HT1080 (cell line): ENCODE data around the gene SMARCAL1. TPM values are rescaled to one million over a fixed set of nuclear protein-coding genes. Genes with fewer than 3 reads are reported as not detected.
"Not testable (repeated sequence)": the region's sequence is repeated elsewhere in the genome, so short reads cannot be mapped to it uniquely, and the experiment has no call there.

Experiments
- DNase-seq: peaks from one replicate; pipeline ENCODE4 v3.0.0-alpha.2; 2015; ENCODE audit warnings: low read depth
- polyA plus RNA-seq, 2 experiments: library from polyadenylated mRNA; depleted of rRNA; stranded (reverse); fragments of >200 nt; gene quantifications; 2 replicates each; pipeline ENCODE4 v1.2.3, GENCODE V29; 2015
- total RNA-seq: library from RNA; depleted of rRNA; stranded (reverse); fragments of >200 nt; shearing (Covaris generic); gene quantifications from 2 replicates; pipeline ENCODE4 v1.2.3, GENCODE V29; 2014; rRNA removed

Gene SMARCAL1
- total RNA-seq = 14.6 TPM in 2 replicates
- polyA plus RNA-seq (2015; cell fraction: cytosol; rRNA removed) = 21.1 and 26.8 TPM in 2 replicates
- 33.5 and 39.2 TPM in 2 replicates for polyA plus RNA-seq (2015; cell fraction: nucleus; rRNA removed)

DNA sequence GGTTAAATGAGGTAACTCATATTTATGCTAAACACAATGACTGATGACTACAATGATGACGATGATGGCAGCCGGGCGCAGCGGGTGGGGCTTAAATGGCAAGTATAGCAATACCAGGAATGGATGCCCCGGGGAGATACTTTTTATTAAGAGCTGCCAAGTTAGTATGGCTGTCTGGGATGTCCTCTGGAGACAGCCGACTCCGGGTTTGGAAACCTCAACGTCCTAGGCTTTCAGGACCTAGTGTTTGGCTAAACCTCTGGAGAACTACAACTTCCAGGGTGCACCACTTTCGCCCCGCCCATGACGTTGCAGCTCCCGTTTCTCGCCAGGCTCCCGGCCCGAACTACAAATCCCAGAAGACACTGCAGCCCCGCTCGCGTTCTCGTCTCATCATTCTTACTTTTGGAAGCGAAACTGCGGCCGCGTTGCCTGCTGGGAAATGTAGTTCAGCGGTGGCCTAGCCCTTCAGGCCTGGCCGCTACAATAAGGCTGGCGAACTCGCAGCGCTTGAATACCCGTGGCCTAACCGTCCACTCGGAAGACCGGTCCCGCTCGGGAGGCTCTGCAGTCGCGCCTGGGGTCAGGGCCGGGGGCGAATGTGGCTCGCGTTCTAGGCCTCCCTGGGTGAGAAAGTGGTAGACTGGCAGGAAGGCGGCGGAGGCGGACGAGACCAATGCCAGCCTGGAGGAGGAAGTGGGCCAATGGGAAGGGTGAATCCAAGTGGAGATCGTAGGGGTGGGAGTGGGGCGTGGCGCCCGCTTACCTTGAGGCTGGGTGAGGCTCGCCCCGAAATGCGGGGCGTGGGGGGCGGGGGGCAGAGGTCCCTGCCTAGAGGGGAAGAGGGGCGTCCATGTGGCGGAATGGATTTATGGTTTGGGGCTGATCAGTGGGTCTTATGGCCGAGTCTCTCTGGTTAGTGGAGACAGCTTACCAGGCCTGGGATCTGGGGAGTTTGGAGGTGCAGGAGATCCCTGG, at the start of gene SMARCAL1:
SMARCAL1 (plus strand) TSS at position 463 of the 978 bp plus-strand sequence. CDS start 2,221 bp downstream, outside the sequence.
- DNase-seq = peak; percentile 97

DNA sequence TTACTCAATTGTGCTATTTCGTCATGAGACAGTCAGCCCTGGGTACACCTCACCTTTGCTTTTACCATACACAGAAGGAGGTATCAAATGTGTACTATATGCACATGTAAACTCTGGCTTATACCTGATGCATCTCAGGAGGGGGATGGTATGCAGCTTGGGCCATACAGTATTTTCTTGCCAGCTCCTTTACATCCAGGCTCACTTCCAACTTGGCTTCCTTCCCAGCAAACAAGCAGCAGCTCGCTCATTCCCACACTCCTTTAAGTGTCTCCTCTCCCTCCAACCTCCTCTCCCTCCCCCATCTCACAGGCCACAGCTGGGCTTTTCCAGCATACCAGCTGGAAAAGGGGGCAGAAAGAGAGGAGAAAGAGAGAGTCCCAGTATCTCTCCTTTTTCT, 49.6 kb upstream of the SMARCAL1 start:
- peak; percentile 90 for DNase-seq

DNA sequence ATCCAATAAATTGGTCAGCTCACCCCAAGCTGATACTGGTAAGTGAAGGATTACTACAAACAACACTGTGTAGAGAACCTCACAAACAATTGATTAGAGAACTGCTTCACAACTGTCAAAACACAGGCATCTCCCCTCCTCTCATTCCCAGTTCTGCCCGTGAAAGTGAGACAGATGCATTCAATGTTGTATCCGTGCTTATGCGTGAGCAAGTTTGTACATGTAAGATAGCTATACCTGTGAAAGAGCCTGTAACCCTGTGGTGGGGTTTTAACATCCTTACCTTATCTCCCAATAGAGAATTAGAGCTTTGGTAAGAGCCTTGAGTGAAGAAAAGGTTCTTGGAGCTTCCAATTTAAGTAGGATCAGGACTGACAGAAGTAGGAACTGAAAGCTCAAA, 49.1 kb upstream of the SMARCAL1 start:
- DNase-seq = no peak

DNA sequence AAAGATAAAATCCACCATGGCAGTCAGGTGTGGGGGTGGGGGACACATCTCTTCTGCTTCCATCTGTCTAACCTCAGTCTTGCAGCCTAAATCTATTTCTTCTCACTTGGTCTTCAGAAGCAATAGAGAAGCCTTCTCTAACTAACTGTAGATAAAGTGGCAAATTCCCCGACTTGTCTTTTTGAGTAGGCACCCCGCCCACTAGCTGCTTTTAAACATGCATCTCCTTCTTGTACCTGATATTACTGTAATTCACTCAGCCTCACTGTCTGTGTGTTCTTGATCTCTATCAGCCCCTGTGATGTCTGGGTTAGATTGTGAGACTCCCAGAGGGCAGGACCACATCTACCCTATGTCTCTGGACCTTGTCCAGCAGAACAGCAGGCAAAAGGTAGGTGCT, 46.8 kb upstream of the SMARCAL1 start:
- DNase-seq = no peak

DNA sequence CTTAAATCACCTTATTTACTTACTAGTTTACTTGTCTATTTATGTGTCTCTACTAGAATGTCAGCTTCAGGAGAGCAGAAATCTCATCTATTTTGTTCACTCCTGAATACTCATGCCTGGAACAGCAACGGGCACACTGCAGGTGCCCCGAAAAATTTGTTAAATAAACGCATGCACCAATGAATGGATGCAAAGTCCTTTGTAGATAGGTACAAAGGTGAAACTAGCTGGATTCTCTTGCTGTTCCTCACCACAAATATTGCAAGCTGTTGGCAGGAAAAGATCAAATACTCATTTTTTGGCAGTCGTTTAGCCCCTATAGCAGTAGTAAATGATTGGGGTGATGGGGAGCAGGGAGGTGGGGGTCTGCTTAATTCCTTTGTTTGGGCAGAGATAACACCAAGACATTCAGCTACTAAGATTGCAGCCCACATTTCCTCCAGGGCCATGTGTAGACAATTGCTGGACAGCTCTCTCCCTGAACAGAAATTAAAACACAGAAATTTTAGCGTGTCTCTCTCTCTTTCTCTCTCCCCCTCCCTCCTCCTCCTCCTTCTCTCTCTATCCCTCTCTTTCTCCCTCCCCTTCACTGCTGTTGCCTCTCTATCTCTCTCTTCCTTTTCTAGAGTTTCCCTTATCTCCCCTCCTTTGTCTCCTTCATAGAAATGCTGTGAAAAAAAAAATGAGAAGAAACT, 45.4 kb upstream of the SMARCAL1 start:
- DNase-seq = no peak

DNA sequence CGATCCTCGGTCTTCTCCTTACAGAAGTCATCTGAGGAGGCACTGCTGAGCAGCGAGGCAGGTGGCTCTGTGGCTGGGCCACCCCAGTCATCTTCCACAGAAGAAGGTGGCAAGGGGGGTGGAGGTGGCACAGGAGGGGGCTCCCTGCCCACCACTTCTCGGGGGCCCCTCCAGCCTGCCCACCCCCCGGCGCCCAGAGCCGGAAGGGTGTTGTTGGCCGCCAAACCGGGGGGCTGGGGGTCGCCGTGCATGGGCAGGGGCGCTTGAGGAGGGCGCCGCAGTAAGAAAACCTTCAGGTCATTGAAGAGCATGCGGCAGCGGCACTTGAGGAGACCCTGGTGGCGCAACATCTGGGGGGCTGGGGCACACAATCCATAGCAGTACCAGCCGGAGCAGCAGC, 42.5 kb upstream of the SMARCAL1 start:
- no peak for DNase-seq

DNA sequence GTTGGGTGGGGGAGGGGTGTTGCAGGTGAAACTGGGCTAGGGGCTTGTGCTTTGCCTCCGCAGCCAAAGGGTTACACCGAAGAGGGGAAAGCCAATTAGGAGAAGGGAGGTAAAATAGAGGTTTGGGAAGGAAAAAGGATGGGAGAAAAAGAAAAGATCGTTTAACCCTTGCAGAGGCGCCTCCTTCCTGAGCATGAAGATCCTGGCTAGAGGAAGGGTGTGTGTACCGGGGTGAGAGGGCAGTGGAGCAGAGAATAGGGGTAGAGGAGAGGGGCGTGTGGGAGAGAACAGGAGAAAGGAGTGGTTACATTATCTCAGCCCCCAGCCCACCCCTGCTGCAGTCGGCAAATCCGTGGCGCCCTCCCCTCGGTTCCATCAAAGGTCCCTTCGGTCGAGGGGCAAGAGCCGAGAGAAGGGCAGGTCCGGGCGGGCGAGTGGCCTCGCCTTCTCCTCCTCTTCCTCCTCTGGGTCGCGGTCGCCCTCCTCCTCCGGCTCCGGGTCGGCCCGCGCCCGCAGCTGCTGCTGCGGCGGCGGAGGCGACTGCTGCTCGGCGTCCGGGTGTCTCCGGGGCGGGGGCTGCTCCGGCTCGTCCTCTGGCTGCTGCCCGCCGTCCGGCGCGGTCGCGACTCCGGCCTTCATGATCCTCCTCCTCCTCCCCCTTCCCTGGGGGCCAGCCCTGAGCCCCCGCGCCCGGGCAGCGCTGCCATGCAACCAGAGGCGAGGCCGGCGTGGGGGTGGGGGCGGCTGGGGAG, 41.1 kb upstream of the SMARCAL1 start:
- DNase-seq = no peak

DNA sequence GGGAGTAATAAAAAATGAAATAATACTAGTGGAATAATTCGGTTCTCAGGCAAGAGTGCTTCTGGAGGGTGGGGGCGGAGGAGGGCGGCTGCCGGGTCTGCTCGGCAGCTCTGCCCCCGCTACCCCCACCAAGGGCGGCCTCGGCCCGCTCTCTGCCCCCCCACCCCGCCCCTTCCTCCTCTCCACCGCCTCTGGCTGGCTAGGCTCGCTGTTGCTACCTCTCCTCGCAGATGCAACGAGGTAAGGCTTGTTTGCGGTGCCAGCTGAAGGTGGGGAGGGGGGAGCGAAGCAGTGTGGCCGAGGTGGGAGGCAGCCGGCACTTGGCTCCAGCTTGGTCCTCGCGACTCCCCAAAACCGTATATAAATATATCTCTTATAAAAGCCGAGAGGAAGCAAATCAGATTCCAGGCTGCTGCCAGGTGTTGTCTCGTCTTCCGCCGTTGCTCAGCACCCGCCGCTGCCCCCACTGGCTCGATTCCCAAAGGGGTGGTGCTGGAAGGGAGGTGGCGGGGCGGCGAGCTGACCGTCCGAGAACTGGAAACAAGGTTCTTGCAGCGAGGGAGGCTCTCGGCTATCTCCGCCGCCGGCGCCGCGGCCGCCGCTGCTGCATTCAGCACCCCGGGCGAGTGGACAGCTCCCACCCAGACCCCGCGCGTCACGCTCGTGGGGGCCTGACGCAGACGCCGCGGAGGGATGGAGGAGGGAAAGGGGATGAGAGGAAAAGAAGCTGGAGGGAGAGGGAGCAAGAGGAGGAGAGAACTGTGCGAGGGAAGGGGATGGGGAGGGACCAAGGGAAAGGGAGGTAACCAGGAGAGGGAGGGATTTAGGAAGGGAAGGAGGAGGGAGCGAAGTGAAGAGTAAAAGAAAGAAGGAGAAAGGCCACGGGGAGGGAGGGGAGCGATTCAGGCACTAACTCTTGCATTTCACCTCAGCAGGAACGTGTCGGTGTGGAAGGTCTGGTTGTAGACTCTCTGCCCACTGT, 40.3 kb upstream of the SMARCAL1 start, which contains the start of gene MARCHF4:
MARCHF4 (minus strand) TSS at position 763 of the 982 bp plus-strand sequence. CDS start 2,223 bp downstream, outside the sequence.
- DNase-seq = peak; percentile 95

DNA sequence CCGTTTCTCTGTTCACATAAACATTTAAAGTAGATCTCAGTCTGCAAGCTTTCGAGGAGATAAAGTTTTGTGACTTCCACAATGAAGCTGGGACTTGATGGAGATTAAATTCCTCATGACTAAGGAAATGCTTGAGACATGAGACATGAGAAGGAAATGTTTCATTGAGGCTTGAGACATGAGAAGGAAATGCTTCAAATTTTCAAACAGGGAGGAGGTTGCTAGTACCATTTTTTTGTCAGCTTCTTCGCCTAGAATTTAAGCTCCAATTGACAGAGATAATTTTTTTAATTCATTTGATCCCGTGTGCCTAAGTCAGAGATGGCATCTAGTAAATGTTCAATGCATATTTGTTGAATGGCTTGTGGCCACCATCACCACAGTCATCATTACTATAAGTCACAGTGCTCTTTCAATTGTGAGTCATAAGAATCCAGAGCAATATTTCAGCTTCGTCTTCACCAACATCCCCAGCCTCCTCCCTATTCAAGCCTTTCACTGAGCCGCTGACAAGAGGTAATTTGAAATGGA, 39.5 kb upstream of the SMARCAL1 start:
- DNase-seq = peak; percentile 90

DNA sequence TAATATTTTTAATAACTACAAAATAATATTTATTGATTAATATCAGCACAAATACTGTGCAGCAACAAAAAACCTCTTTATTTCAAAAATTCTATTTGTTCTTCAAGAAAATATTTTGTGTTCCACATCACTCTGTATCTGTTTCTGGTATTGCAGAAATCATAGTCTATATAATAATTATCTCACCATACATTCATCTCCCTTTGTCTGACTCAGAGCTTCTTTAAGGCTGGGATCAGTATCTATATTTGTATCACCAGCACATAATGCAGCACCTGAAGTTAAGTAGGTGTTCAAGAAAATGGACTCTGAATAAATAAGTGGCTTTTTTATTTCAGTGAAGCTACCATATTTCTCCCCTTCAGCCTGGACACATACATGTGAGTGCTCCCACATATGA, 38.4 kb upstream of the SMARCAL1 start:
- DNase-seq = no peak

DNA sequence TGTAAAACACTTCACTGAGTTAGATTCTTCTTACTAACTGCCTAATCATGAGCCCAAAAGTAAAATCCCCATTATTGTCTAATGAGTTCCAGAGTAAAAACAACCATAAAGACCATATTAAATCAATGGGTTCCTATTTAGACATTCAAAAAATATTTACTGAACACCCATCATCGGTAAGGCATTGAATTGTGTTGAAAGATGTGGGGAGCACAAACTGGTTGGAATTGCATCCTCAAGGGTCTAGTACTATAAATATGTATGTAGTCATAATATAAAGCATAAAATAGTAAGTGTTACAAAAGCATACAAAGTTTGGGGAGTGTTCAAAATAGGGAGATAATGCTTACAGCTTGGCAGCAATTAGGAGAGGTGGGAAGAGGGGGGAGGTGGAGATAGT, 37.0 kb upstream of the SMARCAL1 start:
- no peak for DNase-seq

DNA sequence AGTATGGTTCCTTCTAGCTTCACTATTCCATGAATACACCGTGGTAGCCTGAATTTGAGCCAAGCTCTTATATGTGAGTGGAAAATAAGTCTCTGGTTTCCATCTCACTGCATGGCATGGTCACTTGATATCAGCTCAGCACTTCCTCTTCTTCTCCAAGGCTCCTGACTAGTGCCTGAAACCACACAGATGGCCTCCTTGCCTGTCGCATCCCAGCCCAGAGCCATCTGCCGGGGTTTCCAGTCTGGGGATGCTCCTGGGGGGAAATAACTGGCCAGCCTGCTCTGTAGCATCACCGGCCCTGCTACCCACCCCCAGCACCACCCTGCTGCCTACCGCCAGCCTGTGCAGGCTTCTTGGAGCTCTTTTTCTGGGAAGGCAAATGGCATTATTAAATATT, 32.3 kb upstream of the SMARCAL1 start:
- no peak for DNase-seq

DNA sequence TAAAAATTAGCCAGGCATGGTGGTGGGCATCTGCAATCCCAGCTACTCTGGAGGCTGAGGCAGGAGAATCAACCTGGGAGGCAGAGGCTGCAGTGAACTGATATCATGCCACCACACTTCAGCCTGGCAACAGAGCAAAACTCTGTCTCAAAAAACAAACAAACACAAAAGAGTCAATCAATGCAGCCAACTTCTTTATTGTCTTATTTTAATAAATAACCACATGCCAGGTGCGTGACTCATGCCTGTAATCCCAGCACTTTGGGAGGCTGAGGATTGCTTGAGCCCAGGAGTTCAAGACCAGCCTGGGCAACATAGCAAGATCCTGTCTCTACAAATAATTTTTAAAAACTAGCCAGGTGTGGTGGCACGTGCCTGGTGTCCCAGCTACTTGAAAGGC, 27.9 kb upstream of the SMARCAL1 start:
- not testable (repeated sequence) for DNase-seq

DNA sequence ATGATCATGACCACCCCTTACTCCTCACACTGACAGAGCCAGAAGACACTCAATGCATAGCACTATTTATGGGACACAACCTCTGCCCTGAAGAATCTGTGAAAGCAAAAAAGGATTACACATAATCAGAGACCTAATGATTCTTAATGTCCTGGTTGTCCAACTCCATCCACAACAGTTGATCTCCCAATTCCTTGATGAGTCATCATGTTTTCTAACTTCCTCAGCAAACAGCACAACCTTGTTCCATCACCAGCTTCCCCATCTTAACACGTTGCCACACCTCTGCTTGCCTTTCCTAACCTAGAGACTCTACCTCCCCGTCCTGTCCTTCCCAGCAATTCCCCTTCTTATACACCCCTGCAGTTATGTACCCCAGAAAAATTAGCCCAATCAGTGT, 26.8 kb upstream of the SMARCAL1 start:
- no peak for DNase-seq

DNA sequence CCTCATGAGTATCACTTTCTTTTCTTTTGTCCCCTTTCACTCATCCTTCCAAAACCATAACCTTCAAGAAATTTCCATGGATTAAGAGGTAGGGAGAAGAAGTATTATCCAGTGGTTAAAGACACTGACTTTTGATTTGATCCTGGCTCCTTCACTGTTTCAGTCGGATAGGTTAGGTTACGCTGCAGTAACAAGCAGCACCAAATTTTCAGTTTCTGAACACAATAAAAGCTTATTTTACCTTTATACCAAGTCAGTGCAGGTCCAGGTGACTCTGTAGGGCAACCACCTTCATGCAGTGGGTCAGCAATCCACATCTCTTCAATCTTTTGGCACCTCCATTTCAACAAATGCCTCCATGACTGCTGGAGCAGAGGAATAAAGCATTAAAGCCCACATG, 25.0 kb upstream of the SMARCAL1 start:
- DNase-seq = no peak

DNA sequence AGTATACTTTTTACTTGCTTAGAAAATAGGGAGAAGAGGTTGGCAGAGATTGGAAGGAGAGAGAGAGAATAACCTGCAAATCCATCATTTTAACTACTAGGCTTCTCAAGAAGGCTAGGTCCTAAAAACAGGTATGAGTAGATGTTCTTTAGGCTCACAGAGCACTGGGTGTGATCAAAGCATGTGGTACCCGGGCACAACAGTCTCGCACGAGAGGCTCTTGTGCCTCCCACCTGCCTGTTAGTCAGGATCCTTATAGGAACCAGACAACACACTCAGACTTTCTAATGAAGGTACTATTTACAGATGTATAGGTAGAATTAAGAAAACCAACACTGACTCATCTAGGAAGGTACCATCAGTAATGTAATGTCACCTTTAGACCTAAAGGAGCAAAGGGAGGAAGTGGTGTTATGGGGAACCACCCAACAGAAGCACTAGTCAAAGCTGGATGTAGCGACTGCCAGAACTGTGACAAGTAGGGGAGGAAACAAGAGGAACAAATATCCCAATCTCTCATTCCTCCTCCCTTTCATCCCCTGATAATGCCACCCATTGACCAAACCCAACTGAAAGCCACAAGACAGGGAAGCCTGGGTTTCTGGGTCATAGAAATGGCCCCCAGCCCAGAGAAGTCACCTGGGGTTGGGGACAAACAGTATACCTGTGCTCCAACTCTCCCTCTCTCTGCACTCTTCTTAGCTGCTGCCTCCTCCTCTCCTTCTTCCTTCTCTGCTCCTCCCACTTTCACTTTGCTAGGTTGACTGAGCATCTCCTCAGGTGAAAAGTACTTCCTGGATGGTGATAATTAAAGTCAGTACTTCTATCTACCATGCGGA, 24.0 kb upstream of the SMARCAL1 start:
- no peak for DNase-seq

DNA sequence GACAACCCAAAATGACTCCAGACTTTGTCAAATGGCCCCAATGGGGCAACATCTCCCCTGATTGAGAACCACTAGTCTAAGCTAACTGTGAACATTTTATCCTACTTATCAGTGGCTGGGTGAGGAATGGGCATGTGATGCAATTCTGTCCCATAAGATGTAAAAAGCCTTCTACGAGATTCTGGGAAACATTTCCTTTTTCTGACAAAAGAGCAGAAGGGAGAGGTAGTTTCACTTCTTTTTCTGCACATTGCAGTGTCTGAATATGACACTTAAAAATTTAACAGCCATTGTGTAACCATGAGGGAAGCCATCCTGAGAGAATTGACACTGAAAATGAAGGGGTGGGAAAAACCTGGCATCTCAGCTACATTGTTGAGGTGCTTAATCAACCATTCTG, 22.7 kb upstream of the SMARCAL1 start:
- DNase-seq = no peak

DNA sequence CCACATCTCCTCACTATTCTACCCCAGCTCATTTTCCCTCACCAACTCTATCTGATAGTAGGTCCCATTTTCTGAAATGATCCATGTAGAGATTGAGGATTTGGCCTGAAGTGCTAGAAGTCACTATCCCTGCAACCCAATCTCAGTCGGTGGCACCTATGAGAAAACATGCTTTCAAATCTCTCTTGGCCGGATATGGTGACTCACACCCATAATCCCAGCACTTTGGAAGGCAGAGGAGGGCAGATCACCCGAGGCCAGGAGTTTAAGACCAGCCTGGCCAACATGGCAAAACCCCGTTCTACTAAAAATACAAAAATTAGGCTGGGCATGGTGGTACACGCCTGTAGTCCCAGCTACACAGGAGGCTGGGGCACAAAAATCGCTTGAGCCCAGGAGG, 20.9 kb upstream of the SMARCAL1 start:
- peak; percentile 84 for DNase-seq

DNA sequence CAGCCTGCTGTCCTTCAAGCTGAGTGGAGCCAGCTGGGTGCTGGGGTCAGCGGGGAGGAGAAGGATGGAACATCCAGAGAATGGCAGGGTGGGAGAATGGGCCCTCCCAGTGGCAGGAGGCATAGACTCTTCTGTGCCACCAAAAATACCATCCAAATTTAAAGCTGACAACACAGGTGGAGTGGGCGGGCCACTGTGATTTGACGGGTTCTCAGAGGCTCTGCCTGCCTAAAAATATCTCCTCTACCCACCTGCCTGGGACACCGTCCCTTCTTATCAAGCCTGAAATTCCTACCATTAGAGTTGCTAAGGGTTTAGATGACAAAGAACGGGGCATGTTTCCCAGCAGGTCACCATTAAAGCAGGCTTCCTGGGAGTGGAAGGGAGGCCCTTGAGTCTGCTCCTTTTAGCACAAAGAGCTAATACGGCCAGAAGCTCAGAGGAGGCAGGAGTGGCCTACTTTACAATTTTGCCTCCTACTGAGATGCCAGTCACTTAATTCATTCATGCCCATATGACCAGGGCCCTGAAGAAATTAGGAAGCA, 20.2 kb upstream of the SMARCAL1 start:
- DNase-seq = no peak
